Measurements from ENCODE around the gene NFAT5.

Gene NFAT5

DNA sequence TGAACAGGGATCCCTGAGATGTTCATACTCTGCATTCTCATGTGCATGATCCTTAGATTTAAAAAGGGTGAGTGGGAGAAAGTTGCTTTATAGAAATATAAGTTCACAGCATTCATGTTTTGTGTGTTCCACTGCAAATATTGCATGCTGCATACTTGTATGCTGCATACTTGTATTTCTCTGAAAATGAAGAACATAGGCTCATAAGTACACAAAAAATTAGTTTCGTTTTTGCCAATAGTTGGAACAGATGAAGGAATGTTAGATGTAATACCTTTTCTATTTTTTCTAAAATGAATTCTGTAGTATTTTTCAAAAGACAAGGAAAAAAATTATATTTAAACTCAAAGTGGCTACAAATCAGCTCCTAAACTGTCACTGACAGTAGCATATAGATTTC, 79.0 kb downstream of the NFAT5 start:
- no peak for DNase-seq (ENCODE audit: low read depth)

DNA sequence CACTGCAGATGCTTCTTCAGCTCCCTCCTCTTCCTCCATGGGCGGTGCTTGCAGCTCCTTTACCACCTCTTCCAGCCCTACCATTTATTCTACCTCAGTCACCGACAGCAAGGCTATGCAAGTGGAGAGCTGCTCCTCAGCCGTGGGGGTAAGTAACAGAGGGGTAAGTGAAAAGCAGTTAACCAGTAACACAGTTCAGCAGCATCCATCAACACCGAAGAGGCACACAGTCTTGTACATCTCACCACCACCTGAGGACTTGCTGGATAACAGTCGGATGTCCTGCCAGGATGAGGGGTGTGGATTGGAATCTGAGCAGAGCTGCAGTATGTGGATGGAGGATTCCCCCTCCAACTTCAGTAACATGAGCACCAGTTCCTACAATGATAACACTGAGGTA, 81.3 kb downstream of the NFAT5 start:
- no peak for DNase-seq (ENCODE audit: low read depth)

DNA sequence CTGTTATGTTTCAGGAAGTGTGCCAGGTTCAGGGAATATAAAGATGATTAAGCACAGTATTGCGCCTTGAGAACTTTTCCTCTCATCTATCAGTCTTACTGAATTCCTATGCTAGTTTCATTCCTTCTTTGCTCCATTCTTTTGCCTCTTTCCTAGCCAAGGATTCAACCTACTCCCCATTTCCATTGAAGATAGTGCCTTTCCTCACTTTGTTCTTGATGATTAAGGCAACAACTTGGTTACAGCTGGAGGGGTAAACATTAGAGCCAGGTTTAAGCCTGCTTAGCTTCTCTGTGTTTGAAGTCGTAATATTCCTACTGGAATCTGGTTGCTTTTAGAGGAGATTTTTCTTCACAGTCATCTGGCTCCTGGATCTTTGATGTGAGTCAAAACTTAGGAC, 85.5 kb downstream of the NFAT5 start:
- no peak for DNase-seq (ENCODE audit: low read depth)

DNA sequence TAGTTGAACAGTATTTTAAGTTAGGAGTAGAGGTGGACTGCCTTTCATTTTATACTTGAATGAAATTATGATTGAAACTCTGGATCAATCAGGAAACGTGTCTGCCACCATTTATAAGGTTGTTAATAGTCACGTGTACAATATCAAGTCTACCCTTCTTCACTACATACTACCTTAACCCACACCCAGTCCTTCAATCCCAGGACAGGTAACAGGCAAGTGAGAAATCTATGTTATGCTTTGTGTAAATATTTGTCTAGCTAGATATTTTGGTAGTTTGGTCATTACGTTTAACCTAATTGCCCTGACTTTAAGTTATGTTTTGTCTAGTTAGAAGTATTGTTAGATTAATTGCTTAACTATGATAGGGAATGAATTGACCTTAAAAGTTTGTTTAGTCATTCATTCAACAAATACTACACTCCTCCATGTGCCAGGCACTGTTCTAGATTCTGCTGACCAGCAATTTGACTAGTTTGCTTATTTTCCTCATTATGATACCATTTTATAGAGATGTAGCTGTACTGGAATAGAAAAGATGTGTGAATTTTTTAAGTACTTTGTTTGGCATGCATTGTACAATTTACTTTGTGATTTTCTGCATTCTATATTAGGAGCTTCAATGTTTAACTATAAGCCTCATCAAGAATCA, 88.6 kb downstream of the NFAT5 start:
- no peak for DNase-seq (ENCODE audit: low read depth)

DNA sequence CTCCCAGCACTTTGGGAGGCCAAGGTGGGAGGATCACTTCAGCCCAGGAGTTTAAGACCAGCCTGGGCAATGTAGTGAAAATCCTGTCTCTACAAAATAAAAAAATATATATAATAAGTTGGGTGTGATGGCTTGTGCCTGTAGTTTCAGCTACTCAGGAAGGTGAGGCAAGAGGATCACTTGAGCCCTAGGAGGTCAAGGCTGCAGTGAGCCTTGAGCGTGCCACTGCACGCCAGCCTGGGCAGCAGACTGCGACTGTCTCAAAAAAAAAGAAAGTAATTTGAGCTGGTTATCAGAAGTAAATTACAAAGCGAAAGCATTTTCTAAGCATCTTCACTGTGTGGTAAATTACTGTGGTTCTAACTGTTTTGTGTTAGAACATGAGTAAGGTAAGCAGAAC, 94.4 kb downstream of the NFAT5 start:
- no peak for DNase-seq (ENCODE audit: low read depth)

DNA sequence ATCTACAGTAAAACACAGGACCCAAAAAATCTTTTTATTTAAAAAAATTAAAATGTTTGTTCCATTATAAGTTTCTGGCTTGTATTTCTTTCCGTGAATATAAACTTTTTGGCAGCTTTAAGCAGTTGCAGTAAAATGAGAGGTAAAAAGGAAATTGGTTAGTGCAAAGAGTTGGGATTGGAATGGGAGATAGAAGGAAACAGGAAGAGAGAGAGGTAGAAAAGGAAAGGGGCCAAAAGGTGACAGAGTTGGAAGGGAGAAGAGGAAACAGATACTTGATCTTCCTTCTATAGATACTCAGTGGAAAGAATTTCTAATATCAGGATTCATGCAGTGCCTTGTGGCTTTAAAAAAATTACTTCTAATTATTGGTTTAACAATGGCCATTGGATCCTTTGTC, 97.1 kb downstream of the NFAT5 start:
- no peak for DNase-seq (ENCODE audit: low read depth)

DNA sequence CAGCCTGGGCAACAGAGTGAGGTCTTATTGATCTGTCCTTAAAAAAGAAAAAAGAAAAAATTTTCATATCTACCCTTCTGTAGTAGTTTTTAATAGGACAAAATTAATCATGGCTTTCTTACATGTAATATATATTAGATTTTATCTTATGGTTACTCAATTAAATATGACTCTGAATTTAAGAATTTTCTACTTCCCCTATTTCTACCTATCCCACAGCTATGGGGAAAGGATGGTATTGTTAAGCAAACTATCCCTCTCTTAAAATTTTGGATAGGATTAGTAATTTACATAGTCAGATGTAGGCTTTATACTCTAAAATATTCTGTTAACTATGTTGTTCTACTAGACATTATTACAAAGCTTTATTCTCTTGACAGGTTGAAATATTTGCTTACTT, 98.1 kb downstream of the NFAT5 start:
- no peak for DNase-seq (ENCODE audit: low read depth)

DNA sequence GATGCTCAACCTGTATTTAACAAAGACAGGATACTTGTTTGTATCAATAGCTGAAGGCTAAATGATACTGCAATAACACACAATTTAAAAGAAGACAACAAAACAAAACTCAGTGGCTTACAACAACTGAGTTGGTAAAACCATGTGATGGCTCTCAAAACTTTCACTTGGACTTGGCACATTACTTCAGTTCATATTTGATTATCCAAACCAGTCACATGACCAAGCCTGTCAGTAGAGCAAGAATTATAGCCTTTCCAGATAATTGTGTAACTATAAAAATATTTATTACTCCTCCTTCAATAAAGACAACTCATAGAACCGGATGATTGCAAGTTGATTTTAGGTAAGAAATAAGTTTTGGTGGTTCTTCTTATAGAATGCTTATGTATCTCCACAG, 103.8 kb downstream of the NFAT5 start:
- DNase-seq (ENCODE audit: low read depth): no peak

DNA sequence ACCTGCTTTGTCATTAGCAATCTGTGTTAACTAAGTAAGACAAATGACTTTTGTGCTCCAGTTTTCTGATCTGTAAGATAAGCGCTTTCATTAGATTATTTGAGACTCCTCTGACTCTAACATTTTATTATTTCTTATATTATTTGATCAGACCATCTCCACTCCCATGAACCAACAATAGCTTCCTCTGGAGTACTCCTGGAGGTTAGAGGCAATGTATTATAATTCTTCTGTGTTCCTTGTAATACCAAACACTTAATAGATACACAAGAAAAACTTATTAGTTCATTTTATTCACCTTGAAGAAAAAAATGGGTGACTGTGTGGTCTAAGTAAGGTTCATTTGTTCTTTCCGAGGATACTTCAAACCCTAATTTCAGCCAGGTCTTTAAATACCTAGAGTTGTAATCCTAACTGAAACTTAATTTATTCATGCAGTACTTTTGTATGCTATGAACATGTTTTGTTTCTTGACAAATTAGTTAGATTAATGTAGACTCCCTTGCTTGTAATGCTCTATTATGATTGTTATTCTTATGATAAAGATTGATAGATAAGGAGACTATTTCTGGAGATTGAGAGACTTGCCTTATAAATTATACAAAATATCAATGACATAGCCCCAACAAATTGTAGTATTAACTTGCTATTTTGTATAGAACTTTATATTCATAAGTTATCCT, 106.7 kb downstream of the NFAT5 start:
- no peak for DNase-seq (ENCODE audit: low read depth)

DNA sequence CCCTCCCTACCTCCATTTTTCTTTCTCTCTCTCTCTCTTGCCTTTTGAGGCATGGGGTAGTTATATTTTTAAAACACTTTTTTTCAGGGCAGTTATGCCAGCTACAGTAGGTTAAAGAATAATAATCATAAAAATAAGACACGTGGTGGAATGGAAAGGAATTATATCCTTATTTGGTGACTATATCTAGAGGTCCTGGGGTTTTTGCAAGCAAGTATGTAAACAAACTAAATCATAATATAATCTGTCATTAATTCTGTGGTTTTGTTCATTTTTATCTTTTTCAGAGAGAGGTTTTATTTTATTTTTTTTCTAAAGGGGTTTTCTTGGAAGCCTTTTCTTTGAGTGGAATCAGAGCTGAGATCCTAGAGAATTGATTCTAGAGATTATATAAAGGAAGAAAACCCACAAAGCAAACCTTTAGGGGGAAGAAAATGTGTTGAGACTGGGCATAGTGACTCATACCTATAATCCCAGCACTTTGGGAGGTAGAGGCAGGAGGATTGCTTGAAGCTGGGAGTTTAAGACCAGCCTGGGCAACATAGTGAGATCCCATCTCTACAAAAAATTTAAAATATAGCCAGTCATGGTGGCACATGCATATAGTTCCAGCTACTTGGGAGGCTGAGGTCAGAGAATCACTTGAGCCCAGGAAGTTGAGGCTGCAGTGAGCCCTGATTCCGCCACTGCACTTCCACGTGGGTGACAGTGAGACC, 107.4 kb downstream of the NFAT5 start:
- DNase-seq (ENCODE audit: low read depth): no peak

DNA sequence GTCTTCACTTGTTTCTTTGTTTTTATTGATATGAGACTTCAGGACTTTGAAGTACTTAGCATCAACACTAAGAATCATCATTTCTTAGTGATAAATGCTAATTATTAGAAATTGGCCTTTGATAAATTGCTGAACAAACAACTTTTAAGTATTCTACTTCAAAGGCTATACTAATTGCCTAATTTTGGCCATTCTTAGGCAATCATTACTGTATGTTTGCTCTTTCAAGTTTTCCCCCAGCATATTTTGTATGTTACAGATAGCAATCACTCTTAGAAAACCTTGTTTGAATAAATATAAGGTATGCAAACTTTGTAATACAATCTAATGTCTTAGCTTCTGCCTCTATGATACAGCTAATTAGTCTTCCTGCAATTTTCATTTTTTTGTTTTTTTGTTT, 114.6 kb downstream of the NFAT5 start:
- no peak for DNase-seq (ENCODE audit: low read depth)

DNA sequence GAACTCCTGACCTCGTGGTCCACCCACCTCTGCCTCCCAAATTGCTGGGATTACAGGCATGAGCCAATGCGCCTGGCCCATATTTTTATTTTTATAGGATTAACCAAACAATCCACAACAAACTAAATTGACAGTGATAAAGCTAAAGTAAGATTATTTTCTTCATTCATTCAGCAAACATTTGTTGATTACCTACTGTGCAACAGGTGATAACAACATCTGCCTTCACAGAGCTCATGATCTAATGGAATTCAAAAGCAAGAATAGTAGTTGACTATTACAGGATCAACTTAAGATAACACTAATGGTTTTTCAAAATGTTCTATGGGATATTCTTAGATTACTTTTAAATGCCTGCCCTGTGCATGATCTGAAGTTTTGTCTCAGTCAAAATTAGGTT, 122.8 kb downstream of the NFAT5 start:
- DNase-seq (ENCODE audit: low read depth): no peak

DNA sequence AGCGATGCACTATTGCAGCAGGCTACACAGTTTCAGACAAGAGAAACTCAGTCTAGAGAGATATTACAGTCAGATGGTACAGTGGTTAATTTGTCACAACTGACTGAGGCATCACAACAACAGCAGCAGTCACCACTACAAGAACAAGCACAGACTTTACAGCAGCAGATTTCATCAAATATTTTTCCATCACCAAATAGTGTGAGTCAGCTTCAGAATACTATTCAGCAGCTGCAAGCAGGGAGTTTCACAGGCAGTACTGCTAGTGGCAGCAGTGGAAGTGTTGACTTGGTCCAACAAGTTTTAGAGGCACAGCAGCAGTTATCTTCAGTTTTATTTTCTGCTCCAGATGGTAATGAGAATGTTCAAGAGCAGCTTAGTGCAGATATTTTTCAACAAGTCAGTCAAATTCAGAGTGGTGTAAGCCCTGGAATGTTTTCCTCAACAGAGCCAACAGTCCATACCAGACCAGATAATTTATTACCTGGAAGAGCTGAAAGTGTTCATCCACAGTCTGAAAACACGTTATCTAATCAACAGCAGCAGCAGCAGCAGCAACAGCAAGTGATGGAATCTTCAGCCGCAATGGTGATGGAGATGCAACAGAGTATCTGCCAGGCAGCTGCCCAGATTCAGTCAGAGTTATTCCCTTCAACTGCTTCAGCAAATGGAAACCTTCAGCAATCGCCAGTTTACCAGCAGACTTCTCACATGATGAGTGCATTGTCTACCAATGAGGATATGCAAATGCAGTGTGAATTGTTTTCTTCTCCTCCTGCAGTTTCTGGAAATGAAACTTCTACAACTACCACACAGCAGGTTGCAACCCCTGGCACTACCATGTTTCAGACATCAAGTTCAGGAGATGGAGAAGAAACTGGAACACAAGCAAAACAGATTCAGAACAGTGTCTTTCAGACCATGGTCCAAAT, 126.5 kb downstream of the NFAT5 start:
- no peak for DNase-seq (ENCODE audit: low read depth)

DNA sequence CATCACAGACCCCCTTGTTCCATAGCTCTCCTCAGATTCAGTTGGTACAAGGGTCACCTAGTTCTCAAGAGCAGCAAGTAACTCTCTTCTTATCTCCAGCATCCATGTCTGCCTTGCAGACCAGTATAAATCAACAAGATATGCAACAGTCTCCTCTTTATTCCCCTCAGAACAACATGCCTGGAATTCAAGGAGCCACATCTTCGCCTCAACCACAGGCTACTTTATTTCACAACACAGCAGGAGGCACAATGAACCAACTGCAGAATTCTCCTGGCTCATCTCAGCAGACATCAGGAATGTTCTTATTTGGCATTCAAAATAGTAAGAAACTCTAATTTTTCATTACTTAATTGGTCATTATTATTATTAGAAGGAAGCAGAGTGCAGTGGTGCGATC, 128.2 kb downstream of the NFAT5 start:
- no peak for DNase-seq (ENCODE audit: low read depth)

DNA sequence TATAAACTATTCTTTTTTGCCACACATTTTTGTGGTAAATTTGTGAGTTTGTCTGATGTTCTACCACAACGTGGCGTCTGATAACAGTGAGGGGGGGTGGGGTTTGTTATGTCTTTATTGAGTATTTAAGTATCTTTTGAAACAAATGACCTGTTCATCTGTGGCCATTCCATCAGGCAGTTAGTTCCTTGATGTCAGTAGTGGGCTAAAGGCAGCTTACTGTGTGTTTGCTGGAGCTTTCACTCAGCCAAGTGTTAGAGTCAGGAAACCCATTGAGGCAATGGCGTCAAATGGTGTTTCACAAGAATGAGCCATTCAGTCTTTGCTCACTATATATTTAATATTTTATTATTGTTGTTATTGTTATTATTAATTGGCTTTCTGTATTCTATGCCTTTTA, 132.6 kb downstream of the NFAT5 start:
- no peak for DNase-seq (ENCODE audit: low read depth)

DNA sequence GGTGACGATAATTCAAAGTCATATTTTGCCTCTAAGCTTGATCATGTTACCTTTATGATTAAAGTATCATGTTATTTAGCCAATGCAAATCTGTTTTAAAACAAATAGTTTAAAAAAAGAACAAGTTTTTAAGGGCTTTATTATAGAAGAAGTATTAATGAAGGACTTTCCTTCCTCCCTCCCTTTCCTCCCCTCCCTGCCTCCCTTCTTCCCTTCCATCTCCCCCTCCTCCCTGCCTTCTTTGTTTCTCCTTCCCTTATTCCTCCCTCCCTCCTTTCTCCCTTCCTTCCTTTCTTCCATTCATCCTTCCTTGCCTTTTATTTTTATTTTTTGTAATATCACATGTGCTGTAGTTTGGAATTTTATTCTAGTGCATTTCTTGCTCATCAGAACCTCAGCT, 134.1 kb downstream of the NFAT5 start:
- DNase-seq (ENCODE audit: low read depth): no peak

DNA sequence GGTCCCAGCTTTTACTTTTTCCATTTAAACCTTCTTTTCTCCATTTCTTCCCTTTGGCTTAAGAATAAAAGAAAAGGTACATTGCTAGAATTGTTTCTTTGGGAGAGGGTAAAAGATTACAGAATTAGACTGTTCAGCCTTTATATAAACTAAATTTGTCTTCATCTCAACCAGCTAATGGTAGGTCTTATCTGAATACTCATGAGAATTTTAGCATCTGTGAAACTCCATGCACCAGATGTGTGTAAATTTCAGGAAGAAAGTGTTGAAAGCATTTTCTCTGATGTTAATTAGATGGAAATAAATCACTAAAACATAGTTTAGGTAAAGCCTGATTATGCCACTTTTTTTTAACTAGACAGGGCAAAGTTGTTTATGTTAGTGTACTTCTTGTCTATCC, 135.7 kb downstream of the NFAT5 start:
- DNase-seq (ENCODE audit: low read depth): no peak

DNA sequence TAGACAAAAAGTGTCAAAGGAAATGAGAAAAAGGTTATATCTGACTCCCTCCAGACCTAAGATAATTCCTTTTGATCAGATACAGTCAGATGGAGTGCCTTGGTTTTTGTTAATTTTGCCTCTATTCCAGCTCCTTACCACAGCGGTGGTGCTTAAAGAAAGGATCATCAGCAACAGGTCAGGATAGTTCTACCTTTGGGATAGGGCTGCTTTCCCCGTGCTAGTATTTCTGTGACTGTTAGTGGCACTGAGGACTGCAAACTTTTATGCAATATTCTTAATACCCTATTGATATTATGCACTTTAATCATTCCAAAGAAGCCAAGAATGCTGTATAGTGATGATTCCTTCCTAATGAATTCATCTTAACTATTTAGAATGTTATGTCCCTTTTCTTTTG, 136.1 kb downstream of the NFAT5 start:
- DNase-seq (ENCODE audit: low read depth): no peak

DNA sequence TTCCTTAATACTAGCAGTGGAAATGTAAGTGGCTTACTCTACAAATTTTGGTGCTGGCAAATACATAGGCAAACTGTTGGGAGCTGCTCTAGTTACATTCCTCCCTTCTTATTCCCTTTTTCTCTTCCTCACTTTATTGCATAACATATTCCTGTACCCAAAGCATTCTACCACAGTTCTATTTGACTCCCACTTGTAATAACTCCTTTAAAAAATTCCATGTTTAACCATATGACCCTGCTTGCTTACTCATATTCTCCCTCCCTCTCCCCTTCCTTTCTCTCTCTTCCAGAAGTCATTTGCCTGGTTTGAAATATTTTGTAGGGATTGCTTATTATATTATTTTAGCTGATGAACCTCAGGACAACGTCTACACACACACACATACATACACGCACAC, 137.9 kb downstream of the NFAT5 start:
- DNase-seq (ENCODE audit: low read depth): no peak

DNA sequence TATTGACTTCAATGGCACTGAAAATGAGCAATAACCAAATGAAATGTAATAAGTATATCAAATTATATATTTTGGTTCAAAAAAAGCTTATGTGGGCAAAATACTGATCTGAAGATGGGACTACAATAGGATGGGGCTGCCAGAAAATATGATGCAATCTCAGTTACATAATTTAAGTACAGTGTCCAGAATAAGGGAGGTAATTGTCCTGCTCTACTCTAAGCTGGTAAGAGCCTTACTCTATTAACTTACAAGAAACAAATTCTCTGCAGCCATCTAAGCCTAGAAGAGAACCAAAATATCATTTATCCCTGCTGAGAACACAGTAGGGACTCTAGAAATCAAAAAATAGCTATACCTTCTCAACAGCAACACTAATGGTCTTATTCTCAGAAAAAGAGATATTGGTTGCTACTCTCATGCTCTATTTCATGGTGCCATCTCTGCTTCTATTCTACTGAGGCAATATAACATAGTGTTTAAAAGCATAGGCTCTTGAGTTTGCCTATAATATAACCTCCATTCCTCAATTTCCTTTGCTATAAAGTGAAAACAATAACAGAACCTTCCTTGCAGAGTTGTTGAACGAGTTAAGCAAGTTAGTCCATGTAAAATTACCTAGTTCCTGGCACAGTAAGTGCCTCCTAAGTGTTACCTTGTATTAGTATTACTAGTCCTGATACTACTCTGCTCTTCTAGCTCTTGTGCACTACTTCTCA, 140.6 kb downstream of the NFAT5 start:
- no peak for DNase-seq (ENCODE audit: low read depth)

DNA sequence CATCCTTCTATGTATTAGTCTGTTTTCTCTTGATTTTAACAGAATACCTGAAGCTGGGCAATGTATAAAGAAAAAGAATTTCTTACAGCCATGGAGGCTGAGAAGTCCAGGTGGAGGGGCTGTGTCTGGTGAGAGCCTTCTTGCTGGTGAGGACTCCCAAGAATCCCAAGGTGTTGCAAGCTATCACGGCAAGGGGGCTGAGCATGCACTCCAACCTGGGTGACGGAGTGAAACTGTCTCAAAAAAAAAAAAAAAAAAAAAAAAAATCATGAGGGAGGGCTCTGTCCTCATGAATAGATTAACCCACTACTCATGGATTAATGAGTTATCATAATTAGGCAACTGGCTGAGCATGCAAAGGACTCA, 141.2 kb downstream of the NFAT5 start:
- DNase-seq (ENCODE audit: low read depth): no peak
